Prostate gland (tissue), 2 donors: ENCODE data around the gene SEC24D.

ENCODE experiments used
- POLR2AphosphoS5 ChIP-seq: sonication (generic); formaldehyde crosslinking; IDR thresholded peaks from one replicate; pipeline ENCODE4 v1.6.1; 2017; ENCODE audit warnings: antibody characterized with exemption
- TF ChIP-seq, protein P1 (sequence below), 4 experiments: fragments of 200-600 bp in 2 of 4; fragments of 450-650 bp in 2 of 4; sonication (generic) in 2 of 4; IDR thresholded peaks; 1 replicate in 3 of 4; 2 replicates in 1 of 4; pipeline ENCODE4 v1.5.1; 2016 to 2019; ENCODE audit warnings: antibody characterized with exemption in 4 of 4, mild to moderate bottlenecking in 2 of 4, moderate library complexity in 2 of 4

DNA sequence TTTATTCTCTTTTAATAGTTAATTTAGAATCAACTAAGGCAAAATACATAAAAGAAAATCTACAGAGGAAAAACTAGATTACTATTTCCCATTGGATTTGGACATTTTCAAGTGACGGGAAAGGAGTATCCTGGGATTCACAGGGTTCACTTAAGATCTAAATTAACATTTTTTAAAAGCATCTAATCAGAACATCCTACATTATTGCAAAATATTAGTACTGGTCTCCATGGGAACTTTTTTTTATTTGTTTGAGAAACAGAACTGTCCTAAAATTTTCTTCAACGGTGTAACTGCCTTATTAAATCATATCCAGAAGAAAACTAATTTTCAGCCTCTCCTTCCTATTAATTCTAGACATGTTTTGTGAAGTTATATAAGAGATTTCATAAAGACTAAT lies 81.0 kb downstream of the SEC24D start:
- TF ChIP-seq, protein P1, sequence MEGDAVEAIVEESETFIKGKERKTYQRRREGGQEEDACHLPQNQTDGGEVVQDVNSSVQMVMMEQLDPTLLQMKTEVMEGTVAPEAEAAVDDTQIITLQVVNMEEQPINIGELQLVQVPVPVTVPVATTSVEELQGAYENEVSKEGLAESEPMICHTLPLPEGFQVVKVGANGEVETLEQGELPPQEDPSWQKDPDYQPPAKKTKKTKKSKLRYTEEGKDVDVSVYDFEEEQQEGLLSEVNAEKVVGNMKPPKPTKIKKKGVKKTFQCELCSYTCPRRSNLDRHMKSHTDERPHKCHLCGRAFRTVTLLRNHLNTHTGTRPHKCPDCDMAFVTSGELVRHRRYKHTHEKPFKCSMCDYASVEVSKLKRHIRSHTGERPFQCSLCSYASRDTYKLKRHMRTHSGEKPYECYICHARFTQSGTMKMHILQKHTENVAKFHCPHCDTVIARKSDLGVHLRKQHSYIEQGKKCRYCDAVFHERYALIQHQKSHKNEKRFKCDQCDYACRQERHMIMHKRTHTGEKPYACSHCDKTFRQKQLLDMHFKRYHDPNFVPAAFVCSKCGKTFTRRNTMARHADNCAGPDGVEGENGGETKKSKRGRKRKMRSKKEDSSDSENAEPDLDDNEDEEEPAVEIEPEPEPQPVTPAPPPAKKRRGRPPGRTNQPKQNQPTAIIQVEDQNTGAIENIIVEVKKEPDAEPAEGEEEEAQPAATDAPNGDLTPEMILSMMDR (IDR thresholded peaks at IDR 0.05), result no peak
- TF ChIP-seq POLR2AphosphoS5, result no peak
